Transverse colon (tissue), 4 donors: Measurements from ENCODE around the gene KLHL11. TPM values are rescaled to one million over a fixed set of nuclear protein-coding genes. Genes with fewer than 3 reads are reported as not detected.
"Not testable (repeated sequence)": the region's sequence is repeated elsewhere in the genome, so short reads cannot be mapped to it uniquely, and the experiment has no call there.

Source experiments
- DNase-seq: peaks from one replicate; pipeline ENCODE4 v3.0.0-alpha.2; 2019
- H3K27ac ChIP-seq, 4 donors: fragments of 200-600 bp; sonication (generic); 2 replicates each; pipeline ENCODE4 v1.5.1; 2016 to 2018; ENCODE audit warnings: inconsistent platforms in 4 of 4
- H3K27me3 ChIP-seq: fragments of 200-600 bp; sonication (generic); 2 replicates; pipeline ENCODE4 v1.5.1; 2017; ENCODE audit warnings: inconsistent platforms
- H3K36me3 ChIP-seq, 4 donors: fragments of 200-600 bp; sonication (generic); 2 replicates each; pipeline ENCODE4 v1.5.1; 2017 to 2019; ENCODE audit warnings: inconsistent platforms in 4 of 4
- H3K4me1 ChIP-seq, 4 donors: fragments of 200-600 bp; sonication (generic); 2 replicates each; pipeline ENCODE4 v1.5.1; 2017 to 2020; ENCODE audit warnings: inconsistent platforms in 4 of 4
- H3K4me3 ChIP-seq, 4 donors: fragments of 200-600 bp; sonication (generic); 1 replicate in 1 of 4; 2 replicates in 3 of 4; pipeline versions ENCODE4 v1.5.1 to v1.6.1; 2017 to 2019; ENCODE audit warnings: inconsistent platforms in 4 of 4
- H3K9me3 ChIP-seq, 2 donors: fragments of 200-600 bp; sonication (generic); 2 replicates each; pipeline ENCODE4 v1.5.1; 2017 to 2019; ENCODE audit warnings: inconsistent platforms in 2 of 2
- CTCF ChIP-seq, 5 experiments: fragments of 200-600 bp in 3 of 5; fragments of 450-650 bp in 2 of 5; sonication (generic) in 3 of 5; IDR thresholded peaks; 1 replicate in 2 of 5; 2 replicates in 3 of 5; pipeline ENCODE4 v1.5.1; 2016 to 2017; ENCODE audit warnings: antibody characterized with exemption in 5 of 5, inconsistent platforms in 3 of 5, mild to moderate bottlenecking in 2 of 5, moderate library complexity in 1 of 5
- EP300 ChIP-seq: sonication (generic); formaldehyde crosslinking; IDR thresholded peaks from one replicate; pipeline ENCODE4 v1.6.1; 2017; ENCODE audit warnings: antibody characterized with exemption, low read depth
- POLR2A ChIP-seq: fragments of 450-650 bp; IDR thresholded peaks from one replicate; pipeline ENCODE4 v1.6.1; 2016; ENCODE audit warnings: antibody characterized with exemption, mild to moderate bottlenecking, moderate library complexity
- POLR2AphosphoS5 ChIP-seq, 3 donors: sonication (generic); formaldehyde crosslinking; IDR thresholded peaks; one replicate each; pipeline ENCODE4 v1.6.1; 2016; ENCODE audit warnings: antibody characterized with exemption in 3 of 3
- WGBS, 2 donors: methylation state at CpG; one replicate each; pipeline ENCODE4 v1.1.5; 2018; ENCODE audit warnings: low coverage in 1 of 2; 5-methylcytosine and 5-hydroxymethylcytosine counted together
- in situ Hi-C, 4 donors: fragments of 200-750 bp; cut with MboI; loops; one replicate each; pipeline versions ENCODE4 v1.15.0 to v1.15.1; 2017; ENCODE audit warnings: low sequenced_read_pairs in 3 of 4, low pct_ligation_motif_present in 1 of 4, low pct_unique_long_range_greater_than_20kb in 1 of 4
- intact Hi-C: fragments of 100-400 bp; cut with DNase I; formaldehyde crosslinking; loops from one replicate; pipeline ENCODE4 v1.15.1; 2023; ENCODE audit warnings: low total_unique reads
- total RNA-seq, 4 donors: library from RNA; depleted of rRNA; stranded (reverse); fragments of >200 nt; gene quantifications; one replicate each; pipeline ENCODE4 v1.1.0, GENCODE V29; 2016

Gene KLHL11
- total RNA-seq, 4 donors from 2014 or later = 5.4 to 19.5 (median 15.9) TPM

DNA sequence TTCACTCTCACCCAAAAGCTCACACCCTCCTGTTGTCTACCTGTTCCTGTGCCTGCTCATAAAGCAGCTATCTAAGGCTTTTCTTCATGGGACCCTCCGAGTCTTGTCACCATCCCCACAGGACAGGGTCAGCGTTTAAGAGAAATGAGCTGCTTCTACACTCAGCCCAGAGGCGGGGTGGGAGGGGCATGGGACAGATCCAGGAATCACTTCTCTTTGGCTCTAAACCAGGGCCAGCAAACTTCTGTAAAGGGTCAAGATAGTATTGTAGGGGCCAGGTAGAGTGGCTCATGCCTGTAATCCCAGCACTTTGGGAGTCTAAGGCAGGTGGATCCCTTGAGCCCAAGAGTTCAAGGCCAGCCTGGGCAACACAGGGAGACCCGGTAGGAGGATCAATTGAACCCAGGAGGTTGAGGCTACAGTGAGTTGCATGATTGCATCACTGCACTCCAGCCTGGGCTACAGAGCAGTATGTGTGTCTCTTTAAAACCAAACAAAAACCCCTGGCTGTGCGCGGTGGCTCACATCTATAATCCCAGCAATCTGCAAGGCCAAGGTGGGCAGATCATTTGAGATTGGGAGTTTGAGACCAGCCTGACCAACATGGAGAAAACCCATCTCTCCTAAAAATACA, 23.2 kb upstream of the KLHL11 start:
- no peak overlapping the region for H3K27ac ChIP-seq
- in situ Hi-C loops (loop anchor here in 1 of 4 donors (10.0 kb wide), 1 partner anchor 154 kb away; the partner anchor contains the start of gene HAP1), intact Hi-C loops (loop anchor here (10.0 kb wide), 1 partner anchor 154 kb away; the partner anchor contains the start of gene HAP1)
- TF ChIP-seq EP300 = no peak
- TF ChIP-seq CTCF (IDR thresholded peaks at IDR 0.05) = no peak
- TF ChIP-seq POLR2A = no peak
- TF ChIP-seq POLR2AphosphoS5 (IDR thresholded peaks at IDR 0.05) = no peak
- no peak overlapping the region for H3K4me3 ChIP-seq
- DNase-seq = no peak
- 91% methylated on average over 6 of the region's 6 CpGs; no CpG with 5 or more reads in 1 of the 2 donors for WGBS, 2 donors
- no peaks in the 10 kb centered on the region for H3K4me1 ChIP-seq
- no peaks in the 10 kb centered on the region for H3K9me3 ChIP-seq
- no peaks in the 10 kb centered on the region for H3K27me3 ChIP-seq
- H3K36me3 ChIP-seq = peaks cover 0 to 73% (median 35%) of the 10 kb centered on the region in 4 donors

DNA sequence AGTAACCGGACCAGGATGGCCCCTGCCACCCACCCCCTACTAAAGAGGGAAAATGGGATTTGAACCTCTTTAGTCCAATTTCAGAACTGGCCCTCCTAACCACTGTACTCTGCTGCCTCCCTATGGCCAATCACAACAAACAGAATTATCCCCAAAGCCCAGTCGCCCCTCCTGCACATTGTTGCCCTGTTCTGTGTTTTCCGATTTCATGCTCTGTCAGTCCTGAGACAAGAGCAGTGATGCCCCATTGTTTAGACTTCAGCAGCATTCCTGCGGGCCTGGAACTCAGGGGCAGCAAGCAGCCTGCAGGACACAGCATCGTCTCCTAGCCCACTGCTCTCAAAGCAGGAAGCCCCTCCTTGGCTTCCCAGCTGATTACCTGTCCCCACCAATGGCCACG, 20.5 kb upstream of the KLHL11 start:
- Histone ChIP-seq H3K4me1 (no peaks in the 10 kb centered on the region), H3K4me3 (no peak overlapping the region), H3K36me3 (peaks cover 0 to 63% (median 25%) of the 10 kb centered on the region in 4 donors), H3K27ac (no peak overlapping the region), H3K9me3 (no peaks in the 10 kb centered on the region), H3K27me3 (no peaks in the 10 kb centered on the region)
- TF ChIP-seq EP300 = no peak
- no peak for TF ChIP-seq POLR2AphosphoS5 (IDR thresholded peaks at IDR 0.05)
- peak in 1 of 5 experiments; percentile 19 for TF ChIP-seq CTCF (IDR thresholded peaks at IDR 0.05)
- TF ChIP-seq POLR2A = no peak
- DNase-seq = no peak
- WGBS, 2 donors = 85 to 100% methylated on average over 4 to 6 of the region's 6 CpGs
- intact Hi-C loops (loop anchor here (10.0 kb wide), 1 partner anchor 151 kb away; the partner anchor contains the start of gene HAP1), in situ Hi-C loops (loop anchor here in 1 of 4 donors (10.0 kb wide), 1 partner anchor 151 kb away; the partner anchor contains the start of gene HAP1)

- TF ChIP-seq POLR2A (no peak), POLR2AphosphoS5 (IDR thresholded peaks at IDR 0.05) (no peak), CTCF (IDR thresholded peaks at IDR 0.05) (no peak), EP300 (no peak)
- Histone ChIP-seq H3K27me3 (no peaks in the 10 kb centered on the region), H3K4me3 (no peak overlapping the region), H3K36me3 (peaks cover 0 to 63% (median 27%) of the 10 kb centered on the region in 4 donors), H3K9me3 (no peaks in the 10 kb centered on the region), H3K27ac (no peak overlapping the region), H3K4me1 (no peaks in the 10 kb centered on the region)
- in situ Hi-C loops = loop anchor here in 1 of 4 donors (10.0 kb wide), 1 partner anchor 148 kb away; the partner anchor contains the start of gene HAP1
- intact Hi-C loops = loop anchor here (10.0 kb wide), 1 partner anchor 148 kb away; the partner anchor contains the start of gene HAP1
- WGBS, 2 donors = 92% methylated on average over 6 of the region's 6 CpGs; no CpG with 5 or more reads in 1 of the 2 donors
- no peak for DNase-seq
Measured at GRCh38 chr17:41882756-41883155, 17.5 kb upstream of the KLHL11 start.

GRCh38 chr17:41880130-41880529, 14.9 kb upstream of the KLHL11 start:
- WGBS, 2 donors = 82 to 94% methylated on average over 4 of the region's 4 CpGs

DNA sequence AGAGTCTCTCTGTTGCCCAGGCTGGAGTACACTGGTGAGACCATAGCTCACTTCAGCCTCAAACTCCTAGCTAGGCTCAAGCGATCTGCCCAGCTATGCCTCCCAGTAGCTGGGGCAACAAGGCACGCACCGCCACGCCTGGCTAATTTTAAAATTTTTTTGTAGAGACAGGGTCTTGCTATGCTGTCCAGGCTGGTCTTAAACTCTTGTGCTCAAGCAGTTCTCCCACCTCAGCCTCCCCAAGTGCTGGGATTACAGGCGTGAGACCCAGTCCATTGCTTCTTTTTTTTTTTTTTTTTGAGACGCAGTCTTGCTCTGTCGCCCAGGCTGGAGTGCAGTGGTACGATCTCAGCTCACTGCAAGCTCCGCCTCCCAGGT, 9.1 kb upstream of the KLHL11 start:
- 94 to 100% methylated on average over 4 to 9 of the region's 9 CpGs for WGBS, 2 donors
- H3K4me3 ChIP-seq, H3K27me3 ChIP-seq, in situ Hi-C loops, H3K9me3 ChIP-seq, H3K4me1 ChIP-seq, H3K27ac ChIP-seq, DNase-seq, intact Hi-C loops: not testable (repeated sequence)
- peaks cover 0 to 46% (median 17%) of the 10 kb centered on the region in 4 donors for H3K36me3 ChIP-seq

More at GRCh38 chr17:41880130-41880529, 14.9 kb upstream of the KLHL11 start:
- TF ChIP-seq CTCF (IDR thresholded peaks at IDR 0.05) (no peak), EP300 (no peak)
- no peaks in the 10 kb centered on the region for H3K9me3 ChIP-seq
- in situ Hi-C loops (loop anchor here in 1 of 4 donors (10.0 kb wide), 1 partner anchor 145 kb away; the partner anchor contains the start of gene HAP1), intact Hi-C loops (loop anchor here (10.0 kb wide), 1 partner anchor 145 kb away; the partner anchor contains the start of gene HAP1)
- no peaks in the 10 kb centered on the region for H3K27me3 ChIP-seq
- DNase-seq = no peak
- H3K4me1 ChIP-seq = no peaks in the 10 kb centered on the region
- H3K4me3 ChIP-seq = no peak overlapping the region
- H3K36me3 ChIP-seq = peaks cover 0 to 58% (median 22%) of the 10 kb centered on the region in 4 donors
- no peak overlapping the region for H3K27ac ChIP-seq
